HEK293 (cell line): ENCODE data around the gene IGSF9.

ENCODE experiments used
- CTCF ChIA-PET: fragments of 350-600 bp; formaldehyde crosslinking; extraction: SDS; loops from one replicate; lab custom pipeline; 2021; ENCODE audit warnings: antibody characterized with exemption; lab: Yijun Ruan, JAX
- POLR2A ChIA-PET: fragments of 300-600 bp; formaldehyde crosslinking; extraction: SDS; loops from one replicate; lab custom pipeline; 2020; ENCODE audit warnings: antibody characterized with exemption, inconsistent platforms; lab: Yijun Ruan, JAX
- H3K27ac ChIP-seq: fragments of 200-500 bp; sonication (Bioruptor generic); 2 replicates; pipeline ENCODE4 v1.5.1; 2014; ENCODE audit warnings: low read depth, low read length, control low read depth, inconsistent platforms; ENCODE audit errors: extremely low read depth
- H3K36me3 ChIP-seq, 2 experiments: fragments of 200-500 bp in 1 of 2; sonication (Bioruptor generic) in 1 of 2; 1 replicate in 1 of 2; 2 replicates in 1 of 2; pipeline ENCODE4 v1.5.1; 2014 to 2017; ENCODE audit warnings: inconsistent platforms in 2 of 2, low read length in 2 of 2; ENCODE audit not compliant: control insufficient read depth in 2 of 2, insufficient read depth in 1 of 2
- H3K4me1 ChIP-seq: fragments of 200-500 bp; sonication (Bioruptor generic); 2 replicates; pipeline ENCODE4 v1.5.1; 2014; ENCODE audit warnings: mild to moderate bottlenecking, low read length, inconsistent platforms; ENCODE audit not compliant: control insufficient read depth, insufficient read depth
- H3K4me3 ChIP-seq: 2 replicates; pipeline ENCODE4 v1.5.1; 2011; ENCODE audit warnings: low read depth, mild to moderate bottlenecking, control low read depth, low read length, moderate library complexity
- H3K9me3 ChIP-seq: fragments of 200-500 bp; sonication (Bioruptor generic); 2 replicates; pipeline ENCODE4 v1.5.1; 2014; ENCODE audit warnings: low read depth, low read length, inconsistent platforms; ENCODE audit not compliant: control insufficient read depth, insufficient read depth
- BCL11A ChIP-seq: fragments of 450-650 bp; formaldehyde crosslinking; IDR thresholded peaks from 2 replicates; pipeline ENCODE4 v1.5.1; 2016; ENCODE audit warnings: low read depth, missing biosample characterization, missing genetic modification characterization
- EGR2 ChIP-seq: fragments of 450-650 bp; formaldehyde crosslinking; IDR thresholded peaks from 2 replicates; pipeline ENCODE4 v1.5.1; 2016; ENCODE audit warnings: low read depth, missing biosample characterization, missing genetic modification characterization
- SP2 ChIP-seq: fragments of 450-650 bp; formaldehyde crosslinking; IDR thresholded peaks from 2 replicates; pipeline ENCODE4 v1.5.1; 2016; ENCODE audit warnings: missing biosample characterization, missing genetic modification characterization
- SP7 ChIP-seq: fragments of 450-650 bp; formaldehyde crosslinking; IDR thresholded peaks from 2 replicates; pipeline ENCODE4 v1.5.1; 2016; ENCODE audit warnings: missing biosample characterization, missing genetic modification characterization
- ZNF175 ChIP-seq: fragments of 450-650 bp; formaldehyde crosslinking; IDR thresholded peaks from 2 replicates; pipeline ENCODE4 v1.5.1; 2016; ENCODE audit warnings: missing biosample characterization, missing genetic modification characterization
- ZNF366 ChIP-seq: fragments of 450-650 bp; formaldehyde crosslinking; conservative IDR thresholded peaks from 2 replicates; pipeline ENCODE4 v1.5.1; 2016; ENCODE audit warnings: missing biosample characterization, missing genetic modification characterization
- ZNF521 ChIP-seq: fragments of 450-650 bp; formaldehyde crosslinking; IDR thresholded peaks from 2 replicates; pipeline ENCODE4 v1.5.1; 2017; ENCODE audit warnings: missing biosample characterization, mild to moderate bottlenecking, missing genetic modification characterization
- ZNF549 ChIP-seq: fragments of 450-650 bp; IDR thresholded peaks from 2 replicates; pipeline ENCODE4 v1.5.1; 2018; ENCODE audit warnings: missing biosample characterization, missing genetic modification characterization, mild to moderate bottlenecking, inconsistent platforms, moderate library complexity
- ZNF658 ChIP-seq: fragments of 450-650 bp; formaldehyde crosslinking; IDR thresholded peaks from 2 replicates; pipeline ENCODE4; 2016; ENCODE audit warnings: missing biosample characterization, missing genetic modification characterization
- TF ChIP-seq, protein P1 (sequence below): fragments of 450-650 bp; formaldehyde crosslinking; IDR thresholded peaks from 2 replicates; pipeline ENCODE4 v1.5.1; 2016; ENCODE audit warnings: missing biosample characterization, missing genetic modification characterization, borderline replicate concordance
- TF ChIP-seq, protein P2 (sequence below): fragments of 450-650 bp; formaldehyde crosslinking; optimal IDR thresholded peaks from 2 replicates; pipeline ENCODE3; 2016; ENCODE audit warnings: missing biosample characterization, mild to moderate bottlenecking, missing genetic modification characterization
- TF ChIP-seq, protein P3 (sequence below): fragments of 450-650 bp; IDR thresholded peaks from 2 replicates; pipeline ENCODE4 v1.5.1; 2018; ENCODE audit warnings: missing biosample characterization, missing genetic modification characterization

IGSF9 gene

DNA sequence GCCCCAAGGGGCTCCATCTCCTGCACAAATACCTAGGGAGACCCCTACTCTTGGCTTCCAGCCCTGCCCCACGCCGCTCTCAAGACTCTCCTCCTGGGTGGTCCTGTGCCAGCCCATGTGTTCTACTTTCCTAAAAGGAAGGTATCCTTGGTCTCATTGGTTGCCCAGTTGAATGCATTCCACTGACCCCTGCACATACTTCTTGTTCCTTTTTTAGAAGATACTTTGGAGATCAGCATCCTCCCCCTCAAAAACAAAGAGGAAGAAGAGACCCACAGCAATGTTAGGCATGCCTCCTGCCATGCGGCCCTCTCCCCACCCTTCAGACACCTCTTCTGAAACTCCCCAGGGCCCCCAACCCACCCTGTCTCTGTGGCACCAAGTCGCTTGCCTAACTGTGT, 4.6 kb upstream of the IGSF9 start (continued):
- TF ChIP-seq, protein P1, sequence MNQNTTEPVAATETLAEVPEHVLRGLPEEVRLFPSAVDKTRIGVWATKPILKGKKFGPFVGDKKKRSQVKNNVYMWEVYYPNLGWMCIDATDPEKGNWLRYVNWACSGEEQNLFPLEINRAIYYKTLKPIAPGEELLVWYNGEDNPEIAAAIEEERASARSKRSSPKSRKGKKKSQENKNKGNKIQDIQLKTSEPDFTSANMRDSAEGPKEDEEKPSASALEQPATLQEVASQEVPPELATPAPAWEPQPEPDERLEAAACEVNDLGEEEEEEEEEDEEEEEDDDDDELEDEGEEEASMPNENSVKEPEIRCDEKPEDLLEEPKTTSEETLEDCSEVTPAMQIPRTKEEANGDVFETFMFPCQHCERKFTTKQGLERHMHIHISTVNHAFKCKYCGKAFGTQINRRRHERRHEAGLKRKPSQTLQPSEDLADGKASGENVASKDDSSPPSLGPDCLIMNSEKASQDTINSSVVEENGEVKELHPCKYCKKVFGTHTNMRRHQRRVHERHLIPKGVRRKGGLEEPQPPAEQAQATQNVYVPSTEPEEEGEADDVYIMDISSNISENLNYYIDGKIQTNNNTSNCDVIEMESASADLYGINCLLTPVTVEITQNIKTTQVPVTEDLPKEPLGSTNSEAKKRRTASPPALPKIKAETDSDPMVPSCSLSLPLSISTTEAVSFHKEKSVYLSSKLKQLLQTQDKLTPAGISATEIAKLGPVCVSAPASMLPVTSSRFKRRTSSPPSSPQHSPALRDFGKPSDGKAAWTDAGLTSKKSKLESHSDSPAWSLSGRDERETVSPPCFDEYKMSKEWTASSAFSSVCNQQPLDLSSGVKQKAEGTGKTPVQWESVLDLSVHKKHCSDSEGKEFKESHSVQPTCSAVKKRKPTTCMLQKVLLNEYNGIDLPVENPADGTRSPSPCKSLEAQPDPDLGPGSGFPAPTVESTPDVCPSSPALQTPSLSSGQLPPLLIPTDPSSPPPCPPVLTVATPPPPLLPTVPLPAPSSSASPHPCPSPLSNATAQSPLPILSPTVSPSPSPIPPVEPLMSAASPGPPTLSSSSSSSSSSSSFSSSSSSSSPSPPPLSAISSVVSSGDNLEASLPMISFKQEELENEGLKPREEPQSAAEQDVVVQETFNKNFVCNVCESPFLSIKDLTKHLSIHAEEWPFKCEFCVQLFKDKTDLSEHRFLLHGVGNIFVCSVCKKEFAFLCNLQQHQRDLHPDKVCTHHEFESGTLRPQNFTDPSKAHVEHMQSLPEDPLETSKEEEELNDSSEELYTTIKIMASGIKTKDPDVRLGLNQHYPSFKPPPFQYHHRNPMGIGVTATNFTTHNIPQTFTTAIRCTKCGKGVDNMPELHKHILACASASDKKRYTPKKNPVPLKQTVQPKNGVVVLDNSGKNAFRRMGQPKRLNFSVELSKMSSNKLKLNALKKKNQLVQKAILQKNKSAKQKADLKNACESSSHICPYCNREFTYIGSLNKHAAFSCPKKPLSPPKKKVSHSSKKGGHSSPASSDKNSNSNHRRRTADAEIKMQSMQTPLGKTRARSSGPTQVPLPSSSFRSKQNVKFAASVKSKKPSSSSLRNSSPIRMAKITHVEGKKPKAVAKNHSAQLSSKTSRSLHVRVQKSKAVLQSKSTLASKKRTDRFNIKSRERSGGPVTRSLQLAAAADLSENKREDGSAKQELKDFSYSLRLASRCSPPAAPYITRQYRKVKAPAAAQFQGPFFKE (tag by site-specific recombination) = no peak
- TF ChIP-seq SP2 (no peak), BCL11A (tag by site-specific recombination) (no peak), SP7 (tag by site-specific recombination) (no peak), ZNF366 (tag by site-specific recombination) (no peak)
- TF ChIP-seq, protein P2, sequence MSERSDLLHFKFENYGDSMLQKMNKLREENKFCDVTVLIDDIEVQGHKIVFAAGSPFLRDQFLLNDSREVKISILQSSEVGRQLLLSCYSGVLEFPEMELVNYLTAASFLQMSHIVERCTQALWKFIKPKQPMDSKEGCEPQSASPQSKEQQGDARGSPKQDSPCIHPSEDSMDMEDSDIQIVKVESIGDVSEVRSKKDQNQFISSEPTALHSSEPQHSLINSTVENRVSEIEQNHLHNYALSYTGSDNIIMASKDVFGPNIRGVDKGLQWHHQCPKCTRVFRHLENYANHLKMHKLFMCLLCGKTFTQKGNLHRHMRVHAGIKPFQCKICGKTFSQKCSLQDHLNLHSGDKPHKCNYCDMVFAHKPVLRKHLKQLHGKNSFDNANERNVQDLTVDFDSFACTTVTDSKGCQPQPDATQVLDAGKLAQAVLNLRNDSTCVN = no peak
- TF ChIP-seq, all 188 proteins: peak for 0

DNA sequence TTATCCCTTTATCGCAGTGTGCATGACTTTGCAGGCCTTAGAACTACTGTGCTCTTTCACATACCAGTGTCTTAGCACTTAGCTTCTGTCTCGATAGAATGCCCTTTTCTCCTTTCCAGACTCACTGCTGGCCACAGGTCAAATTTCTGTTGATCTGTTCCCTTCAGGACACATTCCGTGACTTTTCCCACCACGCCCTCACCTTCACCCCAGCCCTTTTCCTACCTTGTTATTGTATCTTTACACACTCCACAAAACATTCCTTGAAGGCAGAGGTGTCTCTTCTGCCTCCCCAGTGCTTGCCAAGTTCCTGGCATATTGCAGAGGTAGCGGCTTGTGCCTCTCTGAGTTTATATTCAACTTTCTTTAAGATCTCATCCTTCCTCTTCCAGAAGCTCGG, 3.7 kb upstream of the IGSF9 start:
- Histone ChIP-seq H3K4me1 (no peaks in the 10 kb centered on the region), H3K4me3 (no peak overlapping the region), H3K27ac (no peak overlapping the region), H3K36me3 (no peaks in the 10 kb centered on the region), H3K9me3 (no peaks in the 10 kb centered on the region)
- POLR2A ChIA-PET = no interaction called here
- CTCF ChIA-PET = interaction anchor here (10.8 kb wide), 1 partner anchor 58 kb away, joined by 87 read pairs; no protein-coding TSS in a partner anchor
- TF ChIP-seq ZNF658 (tag by site-specific recombination) = no peak
- TF ChIP-seq ZNF521 (tag by site-specific recombination) = no peak

DNA sequence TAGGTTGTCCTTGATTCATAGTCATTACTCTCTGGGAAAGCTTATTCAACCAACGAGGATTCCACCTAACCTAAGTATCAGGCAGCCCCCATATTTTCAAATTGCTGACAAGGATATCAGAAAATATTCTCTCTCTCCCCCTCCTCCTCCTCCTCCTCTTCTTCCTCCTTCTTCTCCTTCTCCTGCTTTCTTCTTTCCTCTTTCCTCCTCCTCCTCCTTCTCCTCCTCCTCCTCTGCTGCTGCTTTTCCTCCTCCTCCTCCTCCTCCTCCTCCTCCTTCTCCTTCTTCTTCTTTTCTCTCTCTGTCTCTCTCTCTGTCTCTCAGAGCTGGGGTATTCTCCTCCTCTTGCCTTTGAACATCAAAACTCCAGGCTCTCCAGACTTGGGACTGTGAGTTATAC, 2.5 kb upstream of the IGSF9 start:
- Histone ChIP-seq H3K9me3 (no peaks in the 10 kb centered on the region), H3K36me3 (no peaks in the 10 kb centered on the region), H3K27ac (no peak overlapping the region), H3K4me3 (no peak overlapping the region), H3K4me1 (no peaks in the 10 kb centered on the region)
- TF ChIP-seq EGR2 (tag by site-specific recombination) (peak; percentile 96), ZNF175 (tag by site-specific recombination) (no peak), ZNF366 (tag by site-specific recombination) (0 out of 2 replicates have a peak, but pooled peaks have one; percentile 12), ZNF549 (tag by site-specific recombination) (no peak)
- TF ChIP-seq, protein P3, sequence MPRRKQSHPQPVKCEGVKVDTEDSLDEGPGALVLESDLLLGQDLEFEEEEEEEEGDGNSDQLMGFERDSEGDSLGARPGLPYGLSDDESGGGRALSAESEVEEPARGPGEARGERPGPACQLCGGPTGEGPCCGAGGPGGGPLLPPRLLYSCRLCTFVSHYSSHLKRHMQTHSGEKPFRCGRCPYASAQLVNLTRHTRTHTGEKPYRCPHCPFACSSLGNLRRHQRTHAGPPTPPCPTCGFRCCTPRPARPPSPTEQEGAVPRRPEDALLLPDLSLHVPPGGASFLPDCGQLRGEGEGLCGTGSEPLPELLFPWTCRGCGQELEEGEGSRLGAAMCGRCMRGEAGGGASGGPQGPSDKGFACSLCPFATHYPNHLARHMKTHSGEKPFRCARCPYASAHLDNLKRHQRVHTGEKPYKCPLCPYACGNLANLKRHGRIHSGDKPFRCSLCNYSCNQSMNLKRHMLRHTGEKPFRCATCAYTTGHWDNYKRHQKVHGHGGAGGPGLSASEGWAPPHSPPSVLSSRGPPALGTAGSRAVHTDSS (tag by site-specific recombination) = peak; percentile 77
- ChIA-PET CTCF (interaction anchor here (0.7 to 10.8 kb wide), 3 partner anchors 59 to 1059 kb away, joined by 4 to 87 read pairs (median 6); no protein-coding TSS in a partner anchor), POLR2A (no interaction called here)
